GM12891 (cell line): ENCODE data around the gene MYD88.

Experiments
- DNase-seq: peaks from one replicate; pipeline ENCODE4 v3.0.0; 2011; ENCODE audit warnings: low spot score; ENCODE audit not compliant: insufficient read length
- FAIRE-seq: peaks from 2 replicates; lab custom pipeline; 2011; peaks lifted over from hg19 to GRCh38; lab: Jason Lieb, UNC
- PAX5 ChIP-seq: IDR thresholded peaks from 2 replicates; pipeline ENCODE4 v1.6.1; 2011; ENCODE audit warnings: low read length, moderate library complexity, mild to moderate bottlenecking; ENCODE audit not compliant: insufficient read depth, severe bottlenecking
- POLR2A ChIP-seq: IDR thresholded peaks from 2 replicates; pipeline ENCODE4 v1.6.1; 2011; ENCODE audit warnings: low read depth, low read length, control low read depth
- POLR2AphosphoS5 ChIP-seq: IDR thresholded peaks from 2 replicates; pipeline ENCODE4 v1.6.1; 2011; ENCODE audit warnings: low read depth, low read length, control low read depth
- POU2F2 ChIP-seq: IDR thresholded peaks from 2 replicates; pipeline ENCODE4 v1.6.1; 2011; ENCODE audit warnings: low read depth, mild to moderate bottlenecking, control low read depth, low read length, moderate library complexity
- SPI1 ChIP-seq: IDR thresholded peaks from 2 replicates; pipeline ENCODE4 v1.6.1; 2011; ENCODE audit warnings: low read depth, low read length, control low read depth
- TAF1 ChIP-seq: IDR thresholded peaks from 2 replicates; pipeline ENCODE4 v1.6.1; 2011; ENCODE audit warnings: low read depth, low read length, control low read depth

The MYD88 gene

DNA sequence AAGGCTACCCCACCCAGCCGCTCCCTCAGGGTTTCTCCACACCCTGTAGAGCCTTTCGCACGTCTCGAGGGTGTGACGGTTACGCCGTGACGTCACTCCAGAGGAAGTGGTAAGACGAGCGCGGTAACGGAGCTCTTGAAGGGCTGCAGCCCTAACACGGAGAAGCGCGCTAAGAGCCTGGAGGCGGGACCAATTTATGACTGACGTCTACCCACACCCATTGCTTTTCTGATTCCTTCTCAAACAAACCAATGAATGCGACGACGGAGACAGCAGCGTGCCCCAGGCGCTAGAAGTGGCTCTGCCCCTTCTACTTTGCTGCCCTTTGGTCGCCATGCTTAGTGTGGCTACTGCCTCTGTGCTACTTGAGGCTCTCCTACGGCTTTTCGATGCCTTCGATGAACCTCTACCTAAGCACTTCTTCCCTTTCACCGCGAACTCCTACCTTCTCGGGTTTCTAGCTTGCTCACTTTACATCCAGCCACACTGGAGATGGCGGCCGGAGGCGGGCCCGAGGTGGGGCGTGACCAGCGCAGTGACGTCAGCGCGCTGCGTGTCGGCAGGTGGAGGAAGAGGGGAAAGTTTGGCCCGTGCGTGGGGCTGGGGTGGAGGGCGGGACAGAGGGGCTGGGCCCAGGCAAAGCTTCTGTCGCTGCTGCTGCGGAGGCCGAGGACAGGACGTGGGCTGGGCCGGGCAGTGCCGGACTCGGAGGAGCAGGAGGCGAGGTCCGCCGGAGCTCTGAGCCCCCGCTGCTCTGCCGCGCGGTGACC is 26.7 kb downstream of the MYD88 start, which contains the start of gene OXSR1:
Gene OXSR1 (plus strand): TSS at position 586 of the 770 bp plus-strand sequence. CDS start 340 bp downstream, outside the sequence.
- TF ChIP-seq POLR2A: peak; percentile 41
- TF ChIP-seq POLR2AphosphoS5: peak; percentile 78
- peak; percentile 5 for TF ChIP-seq PAX5
- no peak for TF ChIP-seq POU2F2
- TF ChIP-seq SPI1: peak; percentile 64
- TF ChIP-seq TAF1: peak; percentile 39; the same call in 1 of the 2 replicates
- FAIRE-seq (peak; percentile 98), DNase-seq (peak; percentile 84)

DNA sequence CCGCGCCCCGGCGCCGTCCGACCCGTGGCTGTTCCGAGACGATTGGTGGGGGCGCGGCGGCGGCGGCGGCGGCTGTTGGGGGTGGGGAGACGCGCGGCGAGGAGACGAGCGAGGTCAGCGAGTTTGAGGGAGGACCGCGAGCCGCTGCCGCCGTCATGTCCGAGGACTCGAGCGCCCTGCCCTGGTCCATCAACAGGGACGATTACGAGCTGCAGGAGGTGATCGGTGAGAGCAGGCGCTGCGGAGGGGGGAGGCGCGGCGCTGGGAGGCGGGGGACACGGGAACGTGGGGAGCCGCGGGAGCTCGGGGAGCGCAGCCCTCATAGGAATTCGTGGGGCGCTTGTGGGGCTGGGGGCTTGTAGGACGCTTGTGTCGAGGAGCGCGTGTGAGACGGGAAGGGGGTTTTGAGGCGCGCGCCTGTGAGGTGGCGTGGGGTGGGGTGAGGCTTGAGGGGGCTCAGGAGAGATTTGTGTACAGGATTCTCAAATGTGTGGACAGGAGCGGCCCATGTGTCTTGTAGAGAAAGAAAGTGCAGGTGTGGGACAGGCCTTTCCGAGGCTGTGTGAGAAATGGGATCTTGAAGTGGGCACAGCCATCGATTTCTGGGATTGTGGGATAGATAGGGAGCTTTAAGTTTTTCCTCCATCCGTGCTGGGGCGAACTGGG is 27.4 kb downstream of the MYD88 start:
- no peak for FAIRE-seq
- no peak for TF ChIP-seq POLR2A
- TF ChIP-seq POU2F2: no peak
- TF ChIP-seq SPI1: no peak
- TF ChIP-seq POLR2AphosphoS5: no peak
- no peak for TF ChIP-seq PAX5
- TF ChIP-seq TAF1: no peak
- DNase-seq: peak; percentile 35

DNA sequence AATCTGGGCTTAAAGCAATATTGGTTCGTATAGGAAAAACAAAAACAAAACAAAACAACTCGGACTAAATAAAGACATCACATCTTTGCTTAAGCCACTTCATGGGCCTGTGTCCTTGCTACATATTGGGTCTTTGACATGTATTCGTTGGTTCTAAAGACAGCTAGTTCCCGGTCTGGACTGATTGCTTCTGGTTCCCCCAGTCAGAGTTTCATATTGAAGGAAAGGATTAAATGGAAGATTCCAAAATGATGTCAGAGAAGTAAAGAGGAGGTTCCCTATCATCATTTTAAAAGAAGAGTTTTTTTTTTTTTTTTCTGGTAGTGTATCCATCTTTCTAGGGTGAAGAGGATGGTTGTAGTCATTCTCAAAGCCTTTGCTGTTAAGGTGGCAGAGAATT is 29.1 kb downstream of the MYD88 start:
- DNase-seq (no peak), FAIRE-seq (no peak)
- TF ChIP-seq PAX5 (no peak), POLR2AphosphoS5 (no peak), SPI1 (no peak), POLR2A (no peak), TAF1 (no peak), POU2F2 (no peak)

DNA sequence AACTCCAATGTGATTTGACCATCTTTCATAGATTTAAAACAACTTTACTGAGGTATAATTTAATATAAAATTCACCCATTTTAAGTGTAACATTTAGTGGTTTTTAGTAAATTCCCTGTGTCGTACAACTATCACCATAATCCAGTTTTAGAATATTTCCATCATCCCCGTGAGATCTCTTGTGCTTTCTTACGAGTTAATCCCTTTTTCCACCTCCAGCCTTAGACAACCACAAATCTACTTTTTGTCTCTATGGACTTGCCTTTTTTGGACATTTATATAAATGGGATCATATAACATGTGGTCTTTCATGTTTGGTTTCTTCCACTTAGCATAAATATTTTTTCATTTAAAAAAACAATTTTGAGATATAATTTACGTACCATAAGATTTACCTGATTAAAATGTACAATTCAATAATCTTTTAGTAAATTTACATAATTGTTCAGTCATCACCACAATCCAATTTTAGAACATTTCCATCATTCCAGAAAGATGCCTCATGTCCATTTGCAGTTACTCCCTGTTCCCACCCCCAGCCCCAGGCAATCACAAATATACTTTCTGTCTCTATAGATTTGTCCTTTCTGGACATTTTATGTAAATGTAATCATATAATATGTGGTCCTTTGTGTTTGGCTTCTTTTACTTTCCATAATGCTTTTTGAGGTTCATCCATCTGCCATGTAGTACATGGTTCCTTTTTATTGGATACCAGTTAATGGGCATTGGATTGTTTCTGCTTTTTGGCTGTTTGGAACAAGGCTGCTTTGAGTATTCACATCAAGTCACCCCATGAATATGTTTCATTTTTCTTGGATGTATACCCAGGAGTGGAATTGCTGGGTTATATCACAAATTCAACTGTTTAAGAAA is 29.9 kb downstream of the MYD88 start:
- FAIRE-seq (no peak), DNase-seq (no peak)
- no peak for TF ChIP-seq SPI1
- no peak for TF ChIP-seq TAF1
- TF ChIP-seq POLR2AphosphoS5: no peak
- TF ChIP-seq PAX5: no peak
- TF ChIP-seq POLR2A: no peak
- no peak for TF ChIP-seq POU2F2

DNA sequence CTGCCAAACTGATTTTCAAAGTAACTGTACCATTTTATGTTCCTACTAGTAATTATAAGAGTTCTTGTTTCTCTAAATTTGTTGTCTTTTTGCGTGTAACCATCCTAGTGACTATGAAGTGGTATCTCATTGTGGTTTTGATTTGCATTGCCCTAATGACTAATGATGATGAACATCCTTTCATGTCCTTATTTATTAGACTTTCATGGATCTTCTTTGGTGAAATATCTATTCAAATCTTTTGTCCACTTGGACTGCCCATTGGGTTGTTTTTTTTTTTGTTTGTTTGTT is 30.5 kb downstream of the MYD88 start:
- TF ChIP-seq PAX5: no peak
- TF ChIP-seq TAF1: no peak
- no peak for TF ChIP-seq SPI1
- no peak for TF ChIP-seq POU2F2
- TF ChIP-seq POLR2A: no peak
- no peak for TF ChIP-seq POLR2AphosphoS5
- DNase-seq (no peak), FAIRE-seq (no peak)

DNA sequence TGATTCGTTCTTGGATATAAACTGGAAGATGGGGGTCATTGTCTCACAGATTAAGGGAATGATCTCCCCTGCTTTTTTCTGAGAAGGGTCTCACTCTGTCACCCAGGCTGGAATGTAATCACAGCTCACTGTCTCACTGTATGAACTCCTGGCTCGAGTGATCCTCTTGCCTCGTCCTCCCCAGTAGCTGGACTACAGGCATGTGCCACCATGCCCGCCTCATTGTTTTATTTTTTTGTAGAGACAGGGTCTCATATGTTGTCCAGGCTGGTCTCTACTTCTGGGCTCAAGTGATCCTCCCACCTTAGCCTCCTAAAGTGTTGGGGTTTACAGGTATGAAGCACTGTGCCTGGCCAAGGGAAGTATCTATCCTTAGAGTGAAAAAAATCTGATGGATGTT is 32.3 kb downstream of the MYD88 start:
- no peak for DNase-seq
- TF ChIP-seq TAF1 (no peak), POU2F2 (no peak), PAX5 (no peak), SPI1 (no peak), POLR2A (no peak), POLR2AphosphoS5 (no peak)
- no peak for FAIRE-seq

DNA sequence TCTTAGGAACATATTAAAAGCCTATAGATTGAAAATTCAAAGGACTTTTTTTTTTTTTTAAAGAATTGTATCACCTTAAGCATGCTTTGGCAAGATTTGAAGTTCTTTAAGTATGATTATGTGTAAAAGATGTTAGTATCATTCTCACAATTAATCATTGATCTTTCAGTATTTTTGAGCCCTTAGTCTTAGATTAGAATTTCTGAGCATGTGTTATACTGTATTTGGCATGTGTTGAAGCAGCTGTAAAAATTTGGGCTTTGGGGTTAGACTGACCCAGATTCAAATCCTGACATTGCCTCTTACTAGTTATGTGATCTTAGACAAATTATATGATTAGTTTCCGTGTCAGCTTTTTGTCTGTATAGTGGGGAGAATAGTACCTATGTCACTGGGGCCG is 33.2 kb downstream of the MYD88 start:
- no peak for FAIRE-seq
- TF ChIP-seq TAF1 (no peak), POU2F2 (no peak), PAX5 (no peak), POLR2AphosphoS5 (no peak), SPI1 (no peak), POLR2A (no peak)
- DNase-seq: no peak

DNA sequence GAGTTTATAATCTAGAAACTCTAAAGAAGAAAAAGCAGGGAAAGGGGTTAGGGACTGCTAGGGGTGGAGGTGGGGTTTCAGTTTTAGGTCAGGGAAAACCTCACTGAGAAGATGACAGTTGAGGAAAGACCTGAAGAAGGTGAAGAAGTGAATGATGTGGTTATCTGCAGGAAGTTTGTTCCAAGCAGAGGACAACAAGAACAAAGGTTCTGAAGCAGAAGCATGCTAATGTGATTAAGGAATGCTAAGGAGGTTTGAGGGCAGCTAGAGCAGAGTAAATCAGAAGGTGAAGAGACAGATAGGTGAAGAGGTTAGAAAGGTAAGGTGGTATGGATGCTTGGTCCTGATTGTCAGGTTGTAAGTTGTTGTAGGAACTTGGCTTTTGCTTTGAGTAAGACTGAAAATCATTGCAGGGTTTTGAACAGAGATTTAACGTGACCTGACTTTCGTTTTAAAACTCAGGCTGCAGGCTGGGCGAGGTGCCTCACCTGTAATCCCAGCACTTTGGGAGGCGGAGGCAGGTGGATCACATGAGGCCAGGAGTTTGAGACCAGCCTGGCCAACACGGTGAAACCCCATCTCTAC is 35.5 kb downstream of the MYD88 start:
- FAIRE-seq (peak; percentile 5), DNase-seq (no peak)
- TF ChIP-seq POLR2AphosphoS5 (no peak), TAF1 (no peak), SPI1 (no peak), PAX5 (no peak), POU2F2 (no peak), POLR2A (no peak)

DNA sequence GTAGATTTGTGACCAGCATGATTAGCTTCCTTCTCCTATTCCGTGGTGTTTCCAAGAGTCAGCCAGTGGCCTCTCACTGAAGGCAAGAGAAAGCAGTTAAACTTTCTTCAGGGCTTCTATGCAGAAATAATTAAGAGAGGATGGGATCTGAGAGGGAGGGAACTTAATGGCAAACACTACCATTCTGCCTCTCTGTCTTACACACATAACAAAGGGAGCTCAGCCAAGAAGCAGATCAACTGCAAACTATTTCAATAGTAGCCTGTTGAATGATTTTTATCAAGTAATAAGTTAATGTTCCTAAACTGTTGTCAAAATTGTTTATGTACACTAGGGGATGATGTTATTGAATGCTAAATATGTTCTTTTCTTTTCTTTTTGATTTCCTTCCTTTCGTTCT is 38.7 kb downstream of the MYD88 start:
- no peak for TF ChIP-seq POLR2A
- TF ChIP-seq SPI1: no peak
- no peak for TF ChIP-seq TAF1
- no peak for TF ChIP-seq PAX5
- TF ChIP-seq POLR2AphosphoS5: no peak
- TF ChIP-seq POU2F2: no peak
- FAIRE-seq (no peak), DNase-seq (no peak)
